Kasumi-1 (cell line): ENCODE measurements around the gene ZNF445.
"Not testable (repeated sequence)": the region's sequence is repeated elsewhere in the genome, so short reads cannot be mapped to it uniquely, and the experiment has no call there.

Source experiments
- DNase-seq, 2 experiments: peaks; one replicate each; lab custom pipeline; 2025; lab: John Stamatoyannopoulos, UW

ZNF445 gene

GRCh38 chr3:44398853-44399252, 78.6 kb downstream of the ZNF445 start:
- no peak for DNase-seq

DNA sequence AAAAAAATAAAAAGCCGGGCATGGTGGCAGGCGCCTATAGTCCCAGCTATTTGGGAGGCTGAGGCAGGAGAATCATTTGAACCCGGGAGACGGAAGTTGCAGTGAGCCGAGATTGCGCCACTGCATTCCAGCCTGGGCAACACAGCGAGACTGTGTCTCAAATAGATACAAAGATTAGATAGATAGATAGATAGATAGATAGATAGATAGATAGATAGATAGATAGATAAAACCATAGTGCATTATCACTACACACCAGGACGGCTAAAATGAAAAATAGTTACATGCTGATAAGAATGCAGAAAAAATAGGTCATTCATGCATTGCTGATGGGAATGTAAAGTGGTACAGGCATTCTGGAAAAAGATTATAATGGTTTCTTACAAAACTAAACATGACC, 79.2 kb downstream of the ZNF445 start:
- not testable (repeated sequence) for DNase-seq

GRCh38 chr3:44396200-44397171, 81.0 kb downstream of the ZNF445 start:
- no peak for DNase-seq

- DNase-seq = no peak
Observed at GRCh38 chr3:44395714-44396113, 81.8 kb downstream of the ZNF445 start.

DNA sequence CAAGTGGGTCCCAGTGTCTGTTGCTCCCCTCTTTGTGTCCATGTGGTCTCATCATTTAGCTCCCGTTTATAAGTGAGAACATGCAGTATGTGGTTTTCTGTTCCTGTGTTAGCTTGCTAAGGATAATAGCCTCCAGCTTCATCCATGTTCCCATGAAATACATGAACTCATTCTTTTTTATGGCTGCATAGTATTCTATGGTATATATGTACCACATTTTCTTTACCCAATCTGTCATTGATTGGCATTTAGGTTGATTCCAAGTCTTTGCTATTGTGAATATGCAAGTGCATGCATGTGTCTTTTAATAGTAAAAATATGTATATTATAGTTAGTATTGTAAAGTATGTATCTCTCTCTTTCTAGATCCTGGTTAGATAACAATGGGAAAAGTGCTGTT, 85.0 kb downstream of the ZNF445 start:
- DNase-seq = no peak

GRCh38 chr3:44387404-44387803, 90.1 kb downstream of the ZNF445 start:
- no peak for DNase-seq
